NK-92 treated with Interleukin-12 subunit alpha and Interleukin-12 subunit beta, amount 100 ng/mL, for 24 hours (cell line): Measurements from ENCODE around the gene DCLK1.
A peak's percentile ranks its signal among the peaks of the same experiment; 100 is the strongest.

Experiments used
- DNase-seq: peaks from one replicate; lab custom pipeline; 2025; lab: John Stamatoyannopoulos, UW

DCLK1 gene

GRCh38 chr13:35760735-35761281, 370.4 kb downstream of the DCLK1 start:
- no peak for DNase-seq

- no peak for DNase-seq
Observed at GRCh38 chr13:35747594-35747993, 383.6 kb downstream of the DCLK1 start.

- DNase-seq: no peak
Observed at GRCh38 chr13:35744566-35745178, 386.5 kb downstream of the DCLK1 start.

- no peak for DNase-seq
Observed at GRCh38 chr13:35744144-35744543, 387.0 kb downstream of the DCLK1 start.

GRCh38 chr13:35743165-35743564, 388.0 kb downstream of the DCLK1 start:
- DNase-seq: no peak

- DNase-seq: no peak
Observed at GRCh38 chr13:35741657-35742056, 389.5 kb downstream of the DCLK1 start.

GRCh38 chr13:35736876-35737275, 394.3 kb downstream of the DCLK1 start:
- no peak for DNase-seq

GRCh38 chr13:35733827-35734226, 397.4 kb downstream of the DCLK1 start:
- no peak for DNase-seq

- DNase-seq: no peak
Observed at GRCh38 chr13:35732565-35732964, 398.6 kb downstream of the DCLK1 start.

GRCh38 chr13:35731471-35731870, 399.7 kb downstream of the DCLK1 start:
- no peak for DNase-seq

- DNase-seq: no peak
Observed at GRCh38 chr13:35729926-35730627, 401.1 kb downstream of the DCLK1 start.

GRCh38 chr13:35727881-35728280, 403.3 kb downstream of the DCLK1 start:
- no peak for DNase-seq

GRCh38 chr13:35724446-35724845, 406.7 kb downstream of the DCLK1 start:
- DNase-seq: no peak

- no peak for DNase-seq
Observed at GRCh38 chr13:35723821-35724220, 407.4 kb downstream of the DCLK1 start.

- DNase-seq: no peak
Observed at GRCh38 chr13:35723053-35723461, 408.1 kb downstream of the DCLK1 start.

- no peak for DNase-seq
Observed at GRCh38 chr13:35722458-35723052, 408.6 kb downstream of the DCLK1 start.

- DNase-seq: peak; percentile 15
Observed at GRCh38 chr13:35720690-35721554, 410.3 kb downstream of the DCLK1 start.

GRCh38 chr13:35720290-35720689, 410.9 kb downstream of the DCLK1 start:
- DNase-seq: no peak
